CD4-positive, alpha-beta T cell treated with Interleukin-15 for 1 hour (primary cell): Measurements from ENCODE around the gene SLCO4A1.
"Not testable (repeated sequence)": the region's sequence is repeated elsewhere in the genome, so short reads cannot be mapped to it uniquely, and the experiment has no call there.

Experiments used
- DNase-seq: peaks from one replicate; pipeline ENCODE4 v3.0.0-alpha.2; 2020

SLCO4A1 gene

GRCh38 chr20:62666736-62667529 lies 24.6 kb downstream of the SLCO4A1 start:
- no peak for DNase-seq

GRCh38 chr20:62667530-62668440 lies 25.5 kb downstream of the SLCO4A1 start:
- no peak for DNase-seq

GRCh38 chr20:62668441-62669027 lies 26.2 kb downstream of the SLCO4A1 start:
- no peak for DNase-seq

GRCh38 chr20:62669249-62669648 lies 26.9 kb downstream of the SLCO4A1 start:
- DNase-seq = no peak

GRCh38 chr20:62670156-62670555 lies 27.9 kb downstream of the SLCO4A1 start:
- no peak for DNase-seq

GRCh38 chr20:62670998-62671397 lies 28.7 kb downstream of the SLCO4A1 start:
- DNase-seq = no peak

- no peak for DNase-seq
These were observed 29.5 kb downstream of the SLCO4A1 start for GRCh38 chr20:62671765-62672164.

GRCh38 chr20:62674370-62674769 lies 32.1 kb downstream of the SLCO4A1 start:
- DNase-seq = no peak

- DNase-seq = peak; percentile 71
These were observed 33.0 kb downstream of the SLCO4A1 start for GRCh38 chr20:62675156-62675876.

GRCh38 chr20:62675877-62676260 lies 33.6 kb downstream of the SLCO4A1 start:
- no peak for DNase-seq

GRCh38 chr20:62676976-62677375 lies 34.7 kb downstream of the SLCO4A1 start:
- DNase-seq = no peak

GRCh38 chr20:62677678-62678077 lies 35.4 kb downstream of the SLCO4A1 start:
- no peak for DNase-seq

GRCh38 chr20:62678553-62678952 lies 36.2 kb downstream of the SLCO4A1 start:
- no peak for DNase-seq

- no peak for DNase-seq
These were observed 37.8 kb downstream of the SLCO4A1 start for GRCh38 chr20:62679978-62680589.

- no peak for DNase-seq
These were observed 40.7 kb downstream of the SLCO4A1 start for GRCh38 chr20:62682912-62683517.

GRCh38 chr20:62683660-62684322 lies 41.5 kb downstream of the SLCO4A1 start:
- DNase-seq = not testable (repeated sequence)

- DNase-seq = no peak
These were observed 42.7 kb downstream of the SLCO4A1 start for GRCh38 chr20:62684981-62685380.

GRCh38 chr20:62685781-62686555 lies 43.7 kb downstream of the SLCO4A1 start:
- DNase-seq = peak; percentile 59

GRCh38 chr20:62686869-62687830 lies 44.8 kb downstream of the SLCO4A1 start:
- no peak for DNase-seq
